HG03135 (cell line): Measurements from ENCODE around the gene SHISA2.

Source experiments
- ATAC-seq: cut with Tn5 transposase; IDR thresholded peaks from one replicate; pipeline ENCODE4 v1.9.1; 2021; ENCODE audit warnings: mild to moderate bottlenecking, moderate library complexity; ENCODE audit not compliant: unreplicated experiment

The SHISA2 gene

GRCh38 chr13:26019881-26020870, 31.6 kb downstream of the SHISA2 start:
- ATAC-seq = no peak

- no peak for ATAC-seq
Measured at GRCh38 chr13:26019251-26019650, 32.6 kb downstream of the SHISA2 start.

GRCh38 chr13:26017932-26018665, 33.7 kb downstream of the SHISA2 start:
- no peak for ATAC-seq

GRCh38 chr13:26017196-26017921, 34.5 kb downstream of the SHISA2 start:
- no peak for ATAC-seq

- ATAC-seq = no peak
Measured at GRCh38 chr13:26016189-26016588, 35.6 kb downstream of the SHISA2 start.

GRCh38 chr13:26015271-26016125, 36.3 kb downstream of the SHISA2 start:
- ATAC-seq = no peak

- no peak for ATAC-seq
Measured at GRCh38 chr13:26012995-26013394, 38.8 kb downstream of the SHISA2 start.

GRCh38 chr13:26011996-26012821, 39.6 kb downstream of the SHISA2 start:
- ATAC-seq = no peak

GRCh38 chr13:26011208-26011573, 40.6 kb downstream of the SHISA2 start:
- no peak for ATAC-seq

- ATAC-seq = no peak
Measured at GRCh38 chr13:26010487-26011207, 41.2 kb downstream of the SHISA2 start.

GRCh38 chr13:26007261-26008125, 44.3 kb downstream of the SHISA2 start:
- ATAC-seq = no peak
